Fibroblast of the aortic adventitia (primary cell): ENCODE results near the gene ATG101. TPM values are rescaled to one million over a fixed set of nuclear protein-coding genes. Genes with fewer than 3 reads are reported as not detected.

ENCODE experiments used
- DNase-seq: peaks from one replicate; pipeline ENCODE4 v3.0.0-alpha.2; 2010; ENCODE audit warnings: low read depth
- H3K4me3 ChIP-seq: 2 replicates; pipeline ENCODE4 v1.5.1; 2011; ENCODE audit warnings: low read depth, mild to moderate bottlenecking, control low read depth, low read length, moderate library complexity
- CTCF ChIP-seq: IDR thresholded peaks from 2 replicates; pipeline ENCODE4 v1.5.1; 2011; ENCODE audit warnings: mild to moderate bottlenecking, low read length, control low read depth, inconsistent platforms; ENCODE audit not compliant: insufficient read depth
- total RNA-seq: library from RNA; depleted of rRNA; stranded (reverse); fragments of >200 nt; gene quantifications from 2 replicates; pipeline ENCODE4 v1.2.3, GENCODE V29; 2012; ENCODE audit warnings: low replicate concordance

Gene ATG101
- total RNA-seq, 1 donor: 41.1 TPM

- TF ChIP-seq CTCF: peak; percentile 9
- no peak overlapping the region for H3K4me3 ChIP-seq
- DNase-seq: peak; percentile 70
Observed at GRCh38 chr12:52041695-52042123, 28.1 kb upstream of the ATG101 start.

- TF ChIP-seq CTCF: no peak
- H3K4me3 ChIP-seq: no peak overlapping the region
- DNase-seq: no peak
Observed at GRCh38 chr12:52042706-52043385, 26.9 kb upstream of the ATG101 start.

GRCh38 chr12:52043386-52044212, 26.2 kb upstream of the ATG101 start:
- no peak for TF ChIP-seq CTCF
- no peak overlapping the region for H3K4me3 ChIP-seq
- DNase-seq: peak; percentile 68

GRCh38 chr12:52044292-52044983, 25.3 kb upstream of the ATG101 start:
- TF ChIP-seq CTCF: no peak
- no peak overlapping the region for H3K4me3 ChIP-seq
- peak; percentile 99 for DNase-seq

- no peak for DNase-seq
- H3K4me3 ChIP-seq: no peak overlapping the region
- TF ChIP-seq CTCF: no peak
Observed at GRCh38 chr12:52045794-52046199, 24.0 kb upstream of the ATG101 start.

- no peak for TF ChIP-seq CTCF
- no peak overlapping the region for H3K4me3 ChIP-seq
- DNase-seq: no peak
Observed at GRCh38 chr12:52046859-52047258, 22.9 kb upstream of the ATG101 start.
